ENCODE results near the gene FN1. TPM values are rescaled to one million over a fixed set of nuclear protein-coding genes. Genes with fewer than 3 reads are reported as not detected.

FN1 gene
- total RNA-seq, 1 donor, result 18,025 TPM

DNA sequence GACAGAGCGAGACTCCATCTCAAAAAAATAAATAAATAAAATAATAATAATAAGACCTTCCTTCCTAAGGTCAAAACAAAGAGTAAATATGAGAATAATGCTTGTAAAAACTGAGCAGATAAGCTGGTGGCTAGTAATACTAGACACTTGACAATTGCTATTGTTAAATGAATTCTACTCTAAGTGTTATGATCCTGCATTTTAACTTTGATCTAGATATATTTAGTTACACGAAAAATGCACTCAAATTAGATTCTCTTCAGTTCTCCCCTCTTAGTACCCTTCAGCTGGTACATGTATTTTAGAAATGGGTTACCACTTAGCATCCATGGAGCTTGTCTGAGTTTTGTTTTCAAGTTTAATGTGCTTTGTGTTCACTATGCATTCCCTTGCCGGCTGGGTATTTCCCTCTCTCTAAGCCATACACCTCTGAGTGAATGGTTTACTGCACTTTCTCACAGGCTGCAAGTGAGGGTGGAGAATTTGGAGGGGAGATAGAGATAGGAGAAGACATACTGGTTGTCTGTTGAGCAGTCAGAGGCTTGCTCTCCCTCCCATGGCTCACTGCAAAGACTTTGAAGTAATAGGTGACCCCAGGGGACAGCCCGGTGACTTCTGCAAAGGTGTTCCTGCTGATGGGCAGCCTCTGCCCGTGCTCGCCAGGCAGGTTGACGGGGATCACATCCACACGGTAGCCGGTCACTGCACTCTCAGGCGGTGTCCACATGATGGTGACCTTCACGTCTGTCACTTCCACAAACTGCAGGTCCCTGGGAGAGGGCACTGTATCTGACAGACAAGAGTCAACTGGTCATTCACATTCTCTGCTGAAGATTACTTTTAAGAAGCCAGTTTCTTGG lies 29.9 kb downstream of the FN1 start:
- H3K4me1 ChIP-seq (ENCODE audit: insufficient read depth, low read length), result peaks cover 64% of the 10 kb centered on the region
- DNase-seq (ENCODE audit: insufficient read length, low spot score, missing footprints), result no peak
- peaks cover 95% of the 10 kb centered on the region for H3K36me3 ChIP-seq (ENCODE audit: insufficient read depth, low read length)
- H2AFZ ChIP-seq (ENCODE audit: low read length), result no peak overlapping the region
- TF ChIP-seq, protein P1, sequence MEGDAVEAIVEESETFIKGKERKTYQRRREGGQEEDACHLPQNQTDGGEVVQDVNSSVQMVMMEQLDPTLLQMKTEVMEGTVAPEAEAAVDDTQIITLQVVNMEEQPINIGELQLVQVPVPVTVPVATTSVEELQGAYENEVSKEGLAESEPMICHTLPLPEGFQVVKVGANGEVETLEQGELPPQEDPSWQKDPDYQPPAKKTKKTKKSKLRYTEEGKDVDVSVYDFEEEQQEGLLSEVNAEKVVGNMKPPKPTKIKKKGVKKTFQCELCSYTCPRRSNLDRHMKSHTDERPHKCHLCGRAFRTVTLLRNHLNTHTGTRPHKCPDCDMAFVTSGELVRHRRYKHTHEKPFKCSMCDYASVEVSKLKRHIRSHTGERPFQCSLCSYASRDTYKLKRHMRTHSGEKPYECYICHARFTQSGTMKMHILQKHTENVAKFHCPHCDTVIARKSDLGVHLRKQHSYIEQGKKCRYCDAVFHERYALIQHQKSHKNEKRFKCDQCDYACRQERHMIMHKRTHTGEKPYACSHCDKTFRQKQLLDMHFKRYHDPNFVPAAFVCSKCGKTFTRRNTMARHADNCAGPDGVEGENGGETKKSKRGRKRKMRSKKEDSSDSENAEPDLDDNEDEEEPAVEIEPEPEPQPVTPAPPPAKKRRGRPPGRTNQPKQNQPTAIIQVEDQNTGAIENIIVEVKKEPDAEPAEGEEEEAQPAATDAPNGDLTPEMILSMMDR (IDR thresholded peaks at IDR 0.05; ENCODE audit: extremely low read depth, low read depth, low read length), result no peak
- H3K4me3 ChIP-seq (ENCODE audit: insufficient read depth, low read length), result no peak overlapping the region
- H3K27me3 ChIP-seq (ENCODE audit: insufficient read depth, low read length), result no peaks in the 10 kb centered on the region
- peak overlapping the region; percentile 30 for H3K4me2 ChIP-seq (ENCODE audit: insufficient read depth, low read length)
- no peaks in the 10 kb centered on the region for H3K9me3 ChIP-seq (ENCODE audit: low read depth, low read length)
- H3K79me2 ChIP-seq (ENCODE audit: insufficient read depth, low read length), result peaks cover 25% of the 10 kb centered on the region
- H3K27ac ChIP-seq (ENCODE audit: low read depth, low read length), result peak overlapping the region; percentile 29
- H4K20me1 ChIP-seq (ENCODE audit: insufficient read depth, low read length), result peaks cover 68% of the 10 kb centered on the region

DNA sequence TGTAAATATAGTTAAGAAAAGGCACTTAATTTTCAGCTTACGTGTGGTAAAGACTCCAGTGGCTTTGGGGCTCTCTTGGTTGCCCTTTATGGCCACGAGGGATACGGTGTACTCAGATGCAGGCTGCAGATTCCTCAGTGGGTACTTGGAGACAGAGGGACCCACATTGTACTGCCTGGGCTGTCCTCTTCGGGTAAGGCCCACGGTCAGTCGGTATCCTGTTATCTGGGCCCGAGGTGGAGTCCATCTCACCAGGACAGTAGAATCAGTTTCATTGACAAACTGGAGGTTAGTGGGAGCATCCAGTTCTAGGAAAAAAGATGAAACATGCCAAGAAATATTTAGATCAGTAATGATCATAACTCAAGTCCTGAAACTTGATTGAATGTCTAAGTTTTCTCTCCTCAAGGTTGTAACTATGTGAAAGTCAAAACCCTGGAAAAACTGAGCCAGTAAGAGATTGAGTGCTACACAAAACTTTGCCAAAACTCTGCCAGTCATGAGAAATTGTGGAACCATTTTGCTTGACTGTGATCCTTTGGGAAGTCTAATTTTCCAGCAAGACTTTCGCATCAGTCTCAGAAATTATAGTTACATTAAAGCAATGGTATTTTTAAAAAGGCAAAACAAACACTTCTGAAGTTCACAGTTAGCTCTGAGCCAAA lies 31.4 kb downstream of the FN1 start:
- Histone ChIP-seq H3K79me2 (ENCODE audit: insufficient read depth, low read length) (peaks cover 25% of the 10 kb centered on the region), H4K20me1 (ENCODE audit: insufficient read depth, low read length) (peaks cover 65% of the 10 kb centered on the region), H3K36me3 (ENCODE audit: insufficient read depth, low read length) (peaks cover 96% of the 10 kb centered on the region), H3K27ac (ENCODE audit: low read depth, low read length) (peak overlapping the region; percentile 29), H3K9me3 (ENCODE audit: low read depth, low read length) (no peaks in the 10 kb centered on the region), H3K4me1 (ENCODE audit: insufficient read depth, low read length) (peaks cover 63% of the 10 kb centered on the region), H3K4me2 (ENCODE audit: insufficient read depth, low read length) (peak overlapping the region; percentile 10), H3K27me3 (ENCODE audit: insufficient read depth, low read length) (no peaks in the 10 kb centered on the region), H2AFZ (ENCODE audit: low read length) (no peak overlapping the region), H3K4me3 (ENCODE audit: insufficient read depth, low read length) (no peak overlapping the region)
- DNase-seq (ENCODE audit: insufficient read length, low spot score, missing footprints), result no peak
- TF ChIP-seq, protein P1 (IDR thresholded peaks at IDR 0.05; ENCODE audit: extremely low read depth, low read depth, low read length), result no peak

DNA sequence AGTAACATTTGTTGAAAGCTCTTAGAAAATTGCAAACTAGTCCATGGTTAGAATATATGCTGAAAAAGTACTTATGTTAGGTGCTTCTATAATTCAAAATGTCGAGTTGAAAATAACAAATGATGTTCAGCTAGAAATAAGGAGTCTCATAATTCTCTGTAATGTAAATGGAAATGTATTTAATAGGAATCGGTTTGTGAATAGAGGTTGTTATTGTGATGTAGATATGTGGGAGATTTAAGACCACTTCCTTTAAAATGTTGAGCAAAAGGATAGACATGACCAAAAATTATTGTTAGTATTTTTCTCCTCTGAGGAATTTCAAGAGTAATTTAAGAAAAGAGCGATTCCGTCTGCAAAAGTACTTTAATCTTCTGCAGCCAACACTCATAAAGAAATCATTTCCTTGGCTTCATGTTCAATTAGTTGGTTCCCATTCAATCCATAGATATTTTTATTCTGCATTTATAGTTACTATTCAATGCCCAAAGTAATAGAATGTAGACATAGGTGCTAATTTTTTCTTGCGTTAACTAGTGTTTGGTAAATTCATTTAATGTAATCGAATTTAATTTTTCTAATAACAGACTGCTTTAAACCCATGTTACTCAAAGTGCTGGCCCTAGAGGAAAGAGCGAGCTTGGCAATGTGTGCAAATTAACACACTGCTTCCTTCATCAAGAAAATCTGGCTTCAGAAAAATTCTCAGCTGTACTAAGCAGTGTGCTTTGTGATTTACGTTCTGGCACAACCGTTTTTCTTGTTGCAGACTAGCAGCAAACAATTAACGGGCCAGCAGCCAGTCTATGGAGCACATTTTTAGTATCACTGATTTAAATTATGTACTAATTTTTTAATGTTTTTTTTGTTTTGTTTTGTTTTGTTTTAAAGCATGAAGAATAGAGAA lies 32.2 kb downstream of the FN1 start:
- peak overlapping the region; percentile 10 for H3K4me2 ChIP-seq (ENCODE audit: insufficient read depth, low read length)
- H4K20me1 ChIP-seq (ENCODE audit: insufficient read depth, low read length), result peaks cover 61% of the 10 kb centered on the region
- H3K4me3 ChIP-seq (ENCODE audit: insufficient read depth, low read length), result no peak overlapping the region
- no peak overlapping the region for H2AFZ ChIP-seq (ENCODE audit: low read length)
- H3K27me3 ChIP-seq (ENCODE audit: insufficient read depth, low read length), result no peaks in the 10 kb centered on the region
- peaks cover 96% of the 10 kb centered on the region for H3K36me3 ChIP-seq (ENCODE audit: insufficient read depth, low read length)
- no peak for DNase-seq (ENCODE audit: insufficient read length, low spot score, missing footprints)
- peaks cover 62% of the 10 kb centered on the region for H3K4me1 ChIP-seq (ENCODE audit: insufficient read depth, low read length)
- H3K9me3 ChIP-seq (ENCODE audit: low read depth, low read length), result no peaks in the 10 kb centered on the region
- peaks cover 18% of the 10 kb centered on the region for H3K79me2 ChIP-seq (ENCODE audit: insufficient read depth, low read length)
- peak overlapping the region; percentile 29 for H3K27ac ChIP-seq (ENCODE audit: low read depth, low read length)
- TF ChIP-seq, protein P1 (IDR thresholded peaks at IDR 0.05; ENCODE audit: extremely low read depth, low read depth, low read length), result no peak
